ENCODE results near the gene ANAPC4.

The ANAPC4 gene

DNA sequence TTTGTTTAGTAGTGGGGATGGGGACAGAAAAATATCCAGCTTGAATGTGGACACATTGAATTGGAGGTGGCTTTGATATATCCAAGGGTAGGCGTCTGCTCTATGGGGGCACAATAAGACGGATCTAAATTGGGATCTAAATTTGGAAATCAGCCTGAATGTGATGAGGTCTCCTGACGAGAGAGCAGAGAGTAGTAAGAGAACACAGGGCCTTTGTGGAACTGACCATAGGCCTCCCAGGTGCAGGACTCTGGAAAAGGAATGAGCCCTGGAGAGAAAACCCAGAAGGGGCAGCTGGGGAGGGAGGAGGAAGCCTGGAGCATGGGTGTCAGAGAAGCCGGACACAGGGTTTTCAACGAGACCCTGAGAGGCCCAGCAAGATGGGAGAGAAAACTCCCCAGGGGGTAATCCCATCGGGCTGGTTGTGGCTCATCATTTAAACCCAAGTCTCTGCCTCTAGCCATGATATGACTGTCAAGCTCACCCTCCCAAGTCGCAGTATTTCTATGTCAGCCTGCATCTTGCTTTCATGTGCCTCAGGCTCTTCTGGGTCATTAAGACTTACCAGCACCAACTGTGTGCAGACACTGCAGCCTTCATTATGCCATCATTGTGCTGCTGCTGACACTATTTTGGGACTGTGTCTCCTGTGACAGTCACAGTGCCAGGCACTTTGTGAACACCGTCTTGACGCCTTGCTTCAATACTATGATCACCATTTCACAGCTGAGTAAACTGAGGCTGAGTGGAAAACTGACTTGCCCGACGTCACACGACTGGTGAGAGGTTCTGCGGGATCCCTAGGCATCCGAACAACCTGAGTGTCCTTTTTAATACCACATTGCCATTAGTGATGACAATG, 57.1 kb downstream of the ANAPC4 start:
- no peak for DNase-seq (ENCODE audit: low spot score)

GRCh38 chr4:25437926-25438325, 60.9 kb downstream of the ANAPC4 start:
- DNase-seq (ENCODE audit: low spot score), result no peak

GRCh38 chr4:25439918-25440477, 62.9 kb downstream of the ANAPC4 start:
- DNase-seq (ENCODE audit: low spot score), result peak; percentile 56

DNA sequence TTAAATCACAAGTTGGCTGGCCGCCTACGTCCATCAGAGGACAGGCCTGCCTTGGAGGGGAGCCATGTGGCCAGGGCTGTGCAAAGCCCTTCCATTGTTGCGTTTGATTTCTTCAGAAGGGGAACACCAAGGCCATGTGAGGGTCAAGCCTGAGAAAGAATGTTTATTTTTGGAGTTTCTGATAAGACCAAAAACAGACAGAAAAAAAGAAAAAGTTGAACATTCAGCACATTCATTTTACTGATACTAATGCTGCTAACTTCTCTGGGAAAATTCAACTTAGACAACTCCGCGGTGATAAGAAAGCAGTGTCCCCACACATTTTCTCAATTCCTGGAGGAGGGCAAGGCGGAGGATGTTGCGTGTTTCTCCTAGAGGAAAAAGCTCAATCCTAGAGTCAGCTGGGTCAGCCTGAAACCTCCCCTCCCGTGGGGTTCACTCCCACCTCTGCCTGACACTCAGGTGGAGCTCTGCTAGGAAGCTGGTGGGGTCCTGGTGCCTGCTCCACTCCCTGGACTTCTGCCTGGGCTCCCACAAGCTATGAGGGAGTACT, 63.5 kb downstream of the ANAPC4 start:
- peak; percentile 34 for DNase-seq (ENCODE audit: low spot score)

DNA sequence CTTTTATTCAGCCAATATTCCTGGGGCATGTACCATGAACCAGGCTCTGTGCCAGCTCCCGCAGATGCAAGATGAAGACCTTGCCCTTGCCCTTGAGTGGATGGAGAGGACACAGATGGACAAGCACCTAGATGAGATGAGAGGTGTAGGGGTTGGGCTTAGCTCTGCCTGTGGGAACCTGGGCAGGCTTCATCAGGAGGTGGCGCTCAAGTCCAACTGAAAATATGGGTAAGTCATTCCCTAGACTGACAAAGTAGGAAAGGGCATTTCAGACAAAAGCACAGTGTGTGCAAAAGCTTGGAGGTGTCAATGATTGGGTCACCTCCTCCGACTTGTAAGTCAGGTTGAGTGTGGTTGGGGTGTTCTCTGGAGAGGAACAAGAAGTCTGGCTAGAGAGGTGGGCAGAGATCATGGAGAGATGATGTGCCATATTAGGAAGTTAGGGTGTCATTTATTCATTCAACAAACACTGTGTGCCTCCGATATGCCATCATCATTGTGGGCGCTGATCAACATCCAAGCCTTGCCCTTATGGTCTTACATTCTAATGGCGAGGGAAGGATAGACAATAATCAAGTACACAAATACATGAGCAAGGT, 64.6 kb downstream of the ANAPC4 start:
- peak; percentile 27 for DNase-seq (ENCODE audit: low spot score)

DNA sequence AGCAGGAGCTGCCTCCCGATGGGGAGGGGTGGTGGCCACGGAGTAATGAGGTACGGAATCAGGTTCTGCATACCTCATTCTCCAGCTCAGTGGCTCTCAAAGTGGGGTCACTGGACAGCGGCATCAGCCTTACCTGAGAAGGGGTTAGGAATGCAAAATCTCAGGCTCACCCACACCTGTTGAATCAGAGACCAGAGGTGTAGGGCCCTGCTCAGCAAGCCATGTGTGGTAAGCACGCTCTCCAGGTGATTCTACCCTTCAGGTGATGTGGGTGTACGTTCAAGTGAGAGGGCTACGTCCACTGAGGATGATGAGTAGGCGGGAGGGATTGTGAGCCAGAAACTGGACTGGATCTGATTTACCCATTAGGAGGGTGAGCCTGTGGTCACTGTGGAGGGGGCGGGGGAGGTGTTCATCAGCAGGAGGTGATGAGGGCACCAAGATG, 65.8 kb downstream of the ANAPC4 start:
- DNase-seq (ENCODE audit: low spot score), result no peak

GRCh38 chr4:25443851-25444250, 66.8 kb downstream of the ANAPC4 start:
- peak; percentile 23 for DNase-seq (ENCODE audit: low spot score)

DNA sequence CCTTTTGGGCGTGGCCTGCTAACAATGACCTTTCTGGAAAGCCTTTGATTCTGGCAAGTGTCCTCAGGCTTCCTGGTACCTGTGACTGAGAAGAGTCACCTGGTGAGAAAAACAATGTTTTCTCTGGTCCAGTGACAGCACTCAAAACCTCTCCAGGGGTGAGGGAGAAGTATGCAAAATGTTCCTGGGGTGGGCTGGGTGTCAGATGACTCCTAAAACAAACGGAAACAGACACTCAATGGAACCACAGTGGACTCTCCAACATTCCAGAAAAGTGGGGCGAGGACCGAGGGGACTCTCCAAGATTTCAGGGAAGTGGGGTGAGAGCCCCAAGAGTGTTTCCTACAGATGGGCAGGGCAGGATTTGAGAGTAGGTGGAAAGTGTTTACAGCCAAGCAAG, 69.5 kb downstream of the ANAPC4 start:
- DNase-seq (ENCODE audit: low spot score), result no peak

DNA sequence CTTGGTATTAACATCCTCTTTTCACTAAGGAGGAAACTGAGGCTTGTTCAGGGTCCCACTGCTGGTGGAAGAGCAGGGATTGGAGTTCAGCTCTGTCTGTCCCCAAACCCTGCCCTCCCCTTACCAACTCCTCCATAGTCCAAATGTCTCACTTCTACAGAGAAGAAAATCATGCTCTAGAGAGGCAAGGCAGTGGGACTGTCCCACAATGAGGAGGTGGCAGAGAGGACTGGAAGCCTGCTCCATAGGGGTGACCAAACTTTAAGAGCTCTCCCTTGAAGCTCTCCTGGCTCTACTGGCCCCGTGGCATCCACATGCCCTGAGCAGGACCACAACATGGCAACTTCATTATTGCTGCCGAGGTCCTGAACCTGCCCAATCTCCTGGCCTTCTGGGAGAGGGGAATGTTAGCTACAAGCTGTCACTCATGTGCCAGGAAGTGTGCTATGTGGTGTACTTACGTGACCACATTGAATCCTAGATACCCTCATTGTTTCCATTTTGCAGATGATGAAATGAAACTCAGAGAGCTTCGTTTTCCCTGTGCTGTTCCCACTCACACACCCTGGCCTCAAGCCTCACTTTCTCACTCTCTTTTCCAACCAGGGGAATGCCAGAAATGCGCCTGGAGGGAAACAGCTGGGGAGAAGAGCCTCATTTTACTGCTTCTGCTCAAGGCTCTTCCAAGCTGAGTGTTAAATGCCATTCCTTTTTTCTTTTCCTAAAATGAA, 71.5 kb downstream of the ANAPC4 start:
- DNase-seq (ENCODE audit: low spot score), result no peak

GRCh38 chr4:25449270-25449669, 72.2 kb downstream of the ANAPC4 start:
- no peak for DNase-seq (ENCODE audit: low spot score)

GRCh38 chr4:25449688-25450087, 72.6 kb downstream of the ANAPC4 start:
- no peak for DNase-seq (ENCODE audit: low spot score)

DNA sequence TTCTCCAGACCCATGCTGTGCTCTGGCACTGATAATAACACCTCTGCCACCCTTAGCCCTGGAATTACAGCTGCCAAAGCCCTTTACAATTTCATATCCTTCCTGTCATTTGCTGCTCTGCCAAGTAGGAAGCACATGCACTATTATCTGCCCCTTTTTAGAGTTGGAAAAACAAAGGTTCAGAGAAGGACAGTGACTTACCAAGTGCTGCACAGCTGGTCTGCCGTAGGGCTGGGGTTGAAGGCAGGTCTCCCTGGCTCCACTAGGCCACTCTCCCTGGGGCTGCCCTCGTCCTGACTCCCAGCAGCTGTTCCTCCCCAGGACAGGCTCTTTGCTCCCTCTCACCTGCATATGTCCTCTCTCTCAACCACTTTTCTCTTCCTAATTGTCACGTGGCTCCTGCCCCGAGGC, 73.4 kb downstream of the ANAPC4 start:
- no peak for DNase-seq (ENCODE audit: low spot score)

- no peak for DNase-seq (ENCODE audit: low spot score)
These were observed 74.6 kb downstream of the ANAPC4 start for GRCh38 chr4:25451676-25452075.

GRCh38 chr4:25452081-25452480, 75.0 kb downstream of the ANAPC4 start:
- DNase-seq (ENCODE audit: low spot score), result no peak

DNA sequence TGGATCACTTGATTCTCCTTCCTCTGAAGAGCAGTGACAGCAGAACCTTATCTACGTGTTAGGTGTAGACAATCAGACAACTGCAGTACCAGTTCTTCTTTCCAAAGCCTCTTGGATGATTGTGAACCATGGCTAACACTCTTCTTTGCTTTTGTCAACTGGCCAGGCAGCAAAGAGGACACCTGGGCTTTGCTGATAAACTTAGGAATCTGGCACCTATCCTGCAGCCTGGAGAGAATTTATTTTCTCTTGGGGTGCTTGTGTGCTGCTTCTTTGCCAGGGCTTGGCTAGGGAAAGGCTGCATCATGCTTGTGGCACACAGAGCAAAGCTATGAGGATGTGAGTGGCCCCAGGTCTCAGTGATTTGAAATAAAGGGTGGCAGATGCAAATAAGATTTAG, 77.4 kb downstream of the ANAPC4 start:
- no peak for DNase-seq (ENCODE audit: low spot score)

GRCh38 chr4:25457053-25457715, 80.1 kb downstream of the ANAPC4 start:
- DNase-seq (ENCODE audit: low spot score), result no peak

DNA sequence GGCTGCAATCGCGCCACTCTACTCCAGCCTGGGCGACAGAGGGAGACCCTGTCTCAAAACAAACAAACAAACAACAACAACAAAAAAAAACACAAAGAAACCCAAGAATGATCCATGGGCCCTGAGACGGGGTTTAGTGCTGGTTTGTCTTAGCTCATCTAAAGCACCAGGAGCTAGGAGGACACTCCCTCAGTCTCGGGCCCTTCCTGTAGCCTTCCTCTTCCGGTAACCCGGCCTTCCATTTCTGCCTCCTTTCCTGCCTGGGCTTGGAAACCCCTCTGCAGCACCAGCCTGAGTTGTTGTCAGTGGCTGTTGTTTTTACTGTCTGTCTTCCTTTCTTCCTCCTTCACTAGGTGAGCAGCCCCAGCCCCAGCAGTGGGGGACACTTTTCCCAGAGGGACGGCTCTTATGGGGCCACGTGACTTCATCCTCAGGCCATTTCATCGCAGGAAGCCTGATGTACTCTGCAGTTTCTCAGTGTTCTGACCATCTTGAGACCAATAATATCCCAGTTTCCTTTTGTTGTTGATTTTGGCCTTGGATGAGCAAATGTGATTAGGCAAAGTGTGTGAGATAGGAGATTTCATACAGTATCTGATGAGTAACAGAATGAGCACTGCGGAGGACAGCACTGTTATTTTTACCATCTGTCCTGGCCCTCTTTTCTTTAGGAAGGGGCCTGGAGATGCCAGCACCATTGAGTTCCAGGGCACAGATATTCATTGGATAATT, 90.1 kb downstream of the ANAPC4 start:
- no peak for DNase-seq (ENCODE audit: low spot score)

DNA sequence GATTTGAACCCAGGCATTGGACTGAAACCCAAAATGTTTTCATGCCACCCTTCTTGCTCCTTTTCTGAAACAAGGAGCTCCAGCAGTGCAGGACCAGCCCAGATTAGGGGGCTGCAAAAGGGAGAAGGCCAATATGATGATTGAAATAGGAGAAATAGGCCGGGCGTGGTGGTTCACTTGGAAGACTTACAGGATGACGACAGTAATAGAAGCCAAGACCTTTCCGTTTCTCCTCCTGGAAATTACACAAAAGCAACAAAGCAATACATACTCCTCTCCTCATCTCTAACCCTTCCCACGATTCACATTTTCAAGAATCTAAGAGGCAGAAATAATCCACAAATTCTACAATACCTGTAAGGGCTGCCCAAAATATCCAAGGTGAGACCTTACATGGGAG, 90.8 kb downstream of the ANAPC4 start:
- DNase-seq (ENCODE audit: low spot score), result no peak

Measured in putamen (tissue), 1 donor.